ENCODE measurements around the gene RNF223.

DNA sequence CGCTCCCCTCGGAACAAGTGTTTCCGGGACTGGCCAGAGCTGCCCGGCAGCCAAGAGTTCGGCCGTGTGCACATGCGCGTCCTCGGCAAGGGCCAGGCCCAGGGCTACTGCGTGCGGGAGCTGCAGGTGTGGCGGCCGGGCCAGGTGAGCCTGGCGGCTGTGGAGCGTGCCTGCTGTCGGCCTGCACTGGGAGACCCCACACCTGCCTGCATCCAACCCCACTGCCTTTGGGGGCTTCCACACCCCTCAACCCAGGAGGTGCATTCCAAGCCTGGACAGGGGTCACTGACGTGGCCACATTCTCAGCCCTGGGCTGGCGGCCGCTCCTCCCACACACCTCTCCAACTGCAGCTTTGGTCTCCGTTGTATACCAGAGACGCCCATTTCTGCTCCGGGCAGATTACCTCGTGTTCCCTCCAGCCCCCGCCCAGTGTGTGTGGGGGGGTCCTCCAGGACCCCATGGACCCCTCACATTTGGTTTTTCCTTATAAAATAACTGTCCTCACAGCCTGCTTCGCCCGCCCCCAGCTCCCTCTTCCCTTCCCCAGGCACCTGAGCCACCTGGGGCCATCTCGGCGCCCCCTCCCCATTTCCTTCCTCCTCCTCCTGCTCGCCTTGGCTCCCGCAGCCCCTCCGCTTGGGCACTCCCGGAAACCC, 6.1 kb downstream of the RNF223 start:
- TF ChIP-seq GATA2 (IDR thresholded peaks at IDR 0.05; ENCODE audit: low read depth, low read length) (no peak), GATA3 (IDR thresholded peaks at IDR 0.05; ENCODE audit: low read depth, low read length) (no peak)
